Hepatocyte (in vitro differentiated cells): ENCODE results near the gene CGB2.
"Not testable (repeated sequence)": the region's sequence is repeated elsewhere in the genome, so short reads cannot be mapped to it uniquely, and the experiment has no call there.

Experiments
- EZH2phosphoT487 ChIP-seq: fragments of 200-600 bp; sonication (generic); IDR thresholded peaks from one replicate; pipeline ENCODE4 v1.6.1; 2018; ENCODE audit warnings: antibody characterized with exemption, mild to moderate bottlenecking, low read depth, moderate library complexity; ENCODE audit not compliant: unreplicated experiment, severe bottlenecking
- TF ChIP-seq, protein P1 (sequence below): fragments of 200-600 bp; sonication (generic); IDR thresholded peaks from 2 replicates; pipeline ENCODE4 v1.5.1; 2016; ENCODE audit warnings: antibody characterized with exemption, mild to moderate bottlenecking; ENCODE audit not compliant: poor library complexity

DNA sequence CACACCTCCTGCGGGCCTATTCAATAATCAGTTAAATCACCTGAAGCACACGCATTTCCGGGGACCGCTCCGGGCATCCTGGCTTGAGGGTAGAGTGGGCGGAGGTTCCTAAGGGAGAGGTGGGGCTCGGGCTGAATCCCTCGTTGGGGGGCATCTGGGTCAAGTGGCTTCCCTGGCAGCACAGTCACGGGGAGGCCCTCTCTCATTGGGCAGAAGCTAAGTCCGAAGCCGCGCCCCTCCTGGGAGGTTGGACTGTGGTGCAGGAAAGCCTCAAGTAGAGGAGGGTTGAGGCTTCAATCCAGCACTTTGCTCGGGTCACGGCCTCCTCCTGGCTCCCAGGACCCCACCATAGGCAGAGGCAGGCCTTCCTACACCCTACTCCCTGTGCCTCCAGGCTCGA, 11.9 kb downstream of the CGB2 start, which contains the start of gene CGB5:
- TF ChIP-seq, protein P1, sequence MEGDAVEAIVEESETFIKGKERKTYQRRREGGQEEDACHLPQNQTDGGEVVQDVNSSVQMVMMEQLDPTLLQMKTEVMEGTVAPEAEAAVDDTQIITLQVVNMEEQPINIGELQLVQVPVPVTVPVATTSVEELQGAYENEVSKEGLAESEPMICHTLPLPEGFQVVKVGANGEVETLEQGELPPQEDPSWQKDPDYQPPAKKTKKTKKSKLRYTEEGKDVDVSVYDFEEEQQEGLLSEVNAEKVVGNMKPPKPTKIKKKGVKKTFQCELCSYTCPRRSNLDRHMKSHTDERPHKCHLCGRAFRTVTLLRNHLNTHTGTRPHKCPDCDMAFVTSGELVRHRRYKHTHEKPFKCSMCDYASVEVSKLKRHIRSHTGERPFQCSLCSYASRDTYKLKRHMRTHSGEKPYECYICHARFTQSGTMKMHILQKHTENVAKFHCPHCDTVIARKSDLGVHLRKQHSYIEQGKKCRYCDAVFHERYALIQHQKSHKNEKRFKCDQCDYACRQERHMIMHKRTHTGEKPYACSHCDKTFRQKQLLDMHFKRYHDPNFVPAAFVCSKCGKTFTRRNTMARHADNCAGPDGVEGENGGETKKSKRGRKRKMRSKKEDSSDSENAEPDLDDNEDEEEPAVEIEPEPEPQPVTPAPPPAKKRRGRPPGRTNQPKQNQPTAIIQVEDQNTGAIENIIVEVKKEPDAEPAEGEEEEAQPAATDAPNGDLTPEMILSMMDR = not testable (repeated sequence)
- TF ChIP-seq EZH2phosphoT487 = not testable (repeated sequence)
